Measurements from ENCODE around the gene CFAP73.
"Not testable (repeated sequence)": the region's sequence is repeated elsewhere in the genome, so short reads cannot be mapped to it uniquely, and the experiment has no call there.

Gene CFAP73

DNA sequence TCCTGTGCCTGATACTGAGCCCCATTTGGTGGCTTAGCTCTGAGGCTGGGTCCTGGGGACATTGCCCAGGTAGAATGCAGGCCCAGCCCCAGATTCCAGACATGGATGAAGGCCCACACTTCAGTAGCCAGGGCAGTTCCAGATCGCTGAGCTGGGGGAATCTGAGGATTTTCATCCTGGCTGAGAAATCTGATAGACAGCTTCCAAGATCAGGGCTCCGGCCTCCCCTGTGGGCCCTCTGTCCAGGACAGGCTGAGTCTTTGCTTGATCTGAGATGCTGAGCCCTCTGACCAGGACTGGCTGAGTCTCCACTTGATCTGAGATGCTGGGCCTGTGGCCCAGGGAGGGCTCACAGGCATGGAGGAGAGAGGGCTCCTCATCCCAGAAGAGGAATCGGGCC is 10.7 kb upstream of the CFAP73 start:
- CTCF ChIA-PET: interaction anchor here (1.8 to 3.0 kb wide), 2 partner anchors 14 to 34 kb away, joined by 4 to 21 read pairs; no protein-coding TSS in a partner anchor
- POLR2A ChIA-PET: no interaction called here
- TF ChIP-seq, protein P1, sequence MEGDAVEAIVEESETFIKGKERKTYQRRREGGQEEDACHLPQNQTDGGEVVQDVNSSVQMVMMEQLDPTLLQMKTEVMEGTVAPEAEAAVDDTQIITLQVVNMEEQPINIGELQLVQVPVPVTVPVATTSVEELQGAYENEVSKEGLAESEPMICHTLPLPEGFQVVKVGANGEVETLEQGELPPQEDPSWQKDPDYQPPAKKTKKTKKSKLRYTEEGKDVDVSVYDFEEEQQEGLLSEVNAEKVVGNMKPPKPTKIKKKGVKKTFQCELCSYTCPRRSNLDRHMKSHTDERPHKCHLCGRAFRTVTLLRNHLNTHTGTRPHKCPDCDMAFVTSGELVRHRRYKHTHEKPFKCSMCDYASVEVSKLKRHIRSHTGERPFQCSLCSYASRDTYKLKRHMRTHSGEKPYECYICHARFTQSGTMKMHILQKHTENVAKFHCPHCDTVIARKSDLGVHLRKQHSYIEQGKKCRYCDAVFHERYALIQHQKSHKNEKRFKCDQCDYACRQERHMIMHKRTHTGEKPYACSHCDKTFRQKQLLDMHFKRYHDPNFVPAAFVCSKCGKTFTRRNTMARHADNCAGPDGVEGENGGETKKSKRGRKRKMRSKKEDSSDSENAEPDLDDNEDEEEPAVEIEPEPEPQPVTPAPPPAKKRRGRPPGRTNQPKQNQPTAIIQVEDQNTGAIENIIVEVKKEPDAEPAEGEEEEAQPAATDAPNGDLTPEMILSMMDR (IDR thresholded peaks at IDR 0.05; ENCODE audit: control extremely low read depth, extremely low read depth, low read depth, missing control alignments): no peak

DNA sequence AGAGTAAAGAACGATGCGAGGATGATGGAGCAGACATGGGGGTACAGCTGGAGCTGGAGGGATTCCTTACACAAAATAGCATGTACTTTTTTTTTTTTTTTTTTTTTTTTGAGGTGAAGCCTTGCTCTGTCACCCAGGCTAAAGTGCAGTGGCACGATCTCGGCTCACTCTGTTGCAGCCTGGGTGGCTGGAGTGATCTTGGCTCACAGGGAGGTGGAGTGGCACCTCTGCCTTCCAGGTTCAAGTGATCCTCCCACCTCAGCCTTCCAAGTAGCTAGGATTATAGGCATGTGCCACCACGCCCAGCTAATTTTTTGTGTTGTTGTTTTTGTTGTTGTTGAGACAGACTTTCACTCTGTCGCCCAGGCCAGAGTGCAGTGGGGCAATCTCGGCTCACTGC is 8.8 kb upstream of the CFAP73 start:
- ChIA-PET CTCF (interaction anchor here (0.8 to 1.6 kb wide), 5 partner anchors 11 to 42 kb away, joined by 3 to 6 read pairs (median 3); no protein-coding TSS in a partner anchor), POLR2A (no interaction called here)
- DNase-seq (ENCODE audit: extremely low spot score): no peak
- TF ChIP-seq, protein P1 (IDR thresholded peaks at IDR 0.05; ENCODE audit: control extremely low read depth, extremely low read depth, low read depth, missing control alignments): no peak

More for the DNA sequence above, 10.7 kb upstream of the CFAP73 start:
- no peak for DNase-seq (ENCODE audit: extremely low spot score)

DNA sequence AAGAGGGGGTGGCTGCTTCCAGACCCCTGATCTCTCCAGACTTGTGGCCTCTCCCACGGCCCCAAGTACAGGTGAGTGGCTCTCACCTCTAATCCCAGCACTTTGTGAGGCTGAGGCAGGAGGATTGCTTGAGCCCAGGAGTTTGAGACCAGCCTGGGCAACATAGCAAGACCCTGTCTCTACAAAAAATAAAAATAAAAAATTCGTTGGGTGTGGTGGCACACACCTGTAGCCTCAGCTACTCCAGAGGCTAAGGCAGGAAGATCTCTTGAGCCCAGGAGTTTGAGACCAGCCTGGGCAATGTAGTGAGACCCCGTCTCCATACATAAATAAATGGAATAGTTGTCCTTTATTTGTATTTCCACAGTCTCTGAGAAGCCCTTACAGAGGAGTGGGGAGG is 7.8 kb upstream of the CFAP73 start:
- DNase-seq (ENCODE audit: extremely low spot score); POLR2A ChIA-PET: not testable (repeated sequence)
- CTCF ChIA-PET: interaction anchor here (2.0 to 2.1 kb wide), 2 partner anchors 11 to 93 kb away, joined by 7 to 8 read pairs; no protein-coding TSS in a partner anchor

DNA sequence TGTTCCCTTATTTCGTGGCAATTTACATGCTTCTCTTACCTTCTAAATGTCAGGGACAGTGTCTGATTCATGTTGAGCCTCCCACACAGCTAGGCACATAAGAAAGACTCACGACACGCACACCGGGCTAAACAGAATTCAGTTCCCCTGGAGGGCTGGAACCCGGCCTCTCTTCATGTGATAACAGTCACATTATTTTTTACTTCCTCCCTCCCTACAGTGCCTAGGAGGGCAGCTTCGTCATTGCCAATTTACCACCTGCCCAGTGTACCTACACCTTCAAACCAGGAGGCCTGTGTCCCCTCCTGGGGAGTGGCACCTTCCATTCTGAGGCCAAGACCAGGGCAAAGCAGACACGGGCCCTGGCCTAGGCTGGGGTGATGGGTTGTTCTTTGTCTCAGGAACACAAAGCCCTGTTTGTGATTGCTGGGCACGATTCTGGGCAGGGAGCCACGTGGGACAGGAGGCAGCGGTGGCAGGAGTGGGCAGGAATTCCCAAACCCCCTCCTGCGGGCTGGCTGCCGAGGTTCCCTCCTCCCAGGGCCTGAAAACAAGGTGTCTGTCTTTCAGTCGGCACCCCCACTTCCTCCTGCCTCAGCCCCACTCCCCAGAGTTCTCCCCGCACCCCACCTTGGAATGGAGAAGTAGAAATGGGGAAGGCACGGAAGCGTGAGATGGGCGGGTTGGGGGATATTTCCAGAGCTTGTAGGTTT is 7.2 kb upstream of the CFAP73 start:
- TF ChIP-seq, protein P1 (IDR thresholded peaks at IDR 0.05; ENCODE audit: control extremely low read depth, extremely low read depth, low read depth, missing control alignments): no peak
- peak; percentile 62 for DNase-seq (ENCODE audit: extremely low spot score)
- CTCF ChIA-PET: interaction anchor here (0.9 to 2.1 kb wide), 4 partner anchors 9 to 94 kb away, joined by 3 to 8 read pairs (median 5); no protein-coding TSS in a partner anchor
- POLR2A ChIA-PET: no interaction called here

DNA sequence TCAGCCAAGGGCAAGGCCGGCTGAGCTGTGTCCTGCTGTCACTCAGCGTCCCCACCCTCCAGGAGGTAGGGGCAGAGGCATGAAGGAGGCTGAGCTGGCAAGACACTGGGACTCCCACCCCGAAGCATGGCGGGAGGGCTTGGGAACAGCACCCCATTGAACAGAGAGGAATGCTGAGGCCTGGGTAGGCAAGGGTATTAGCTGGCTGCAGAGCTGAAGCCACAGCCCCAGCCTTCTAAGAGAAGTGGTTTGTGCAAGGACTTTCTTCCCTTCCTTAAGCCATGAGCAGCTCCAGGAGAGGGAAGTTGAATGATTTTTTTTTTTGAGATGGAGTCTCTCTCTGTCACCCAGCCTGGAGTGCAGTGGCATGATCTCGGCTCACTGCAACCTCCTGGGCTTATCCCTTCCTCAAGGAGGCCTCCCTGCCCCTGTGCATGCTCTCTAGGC is 6.6 kb upstream of the CFAP73 start:
- TF ChIP-seq, protein P1 (IDR thresholded peaks at IDR 0.05; ENCODE audit: control extremely low read depth, extremely low read depth, low read depth, missing control alignments): no peak
- DNase-seq (ENCODE audit: extremely low spot score): no peak
- ChIA-PET CTCF (interaction anchor here (0.7 to 2.1 kb wide), 5 partner anchors 9 to 94 kb away, joined by 3 to 8 read pairs (median 3); no protein-coding TSS in a partner anchor), POLR2A (no interaction called here)

DNA sequence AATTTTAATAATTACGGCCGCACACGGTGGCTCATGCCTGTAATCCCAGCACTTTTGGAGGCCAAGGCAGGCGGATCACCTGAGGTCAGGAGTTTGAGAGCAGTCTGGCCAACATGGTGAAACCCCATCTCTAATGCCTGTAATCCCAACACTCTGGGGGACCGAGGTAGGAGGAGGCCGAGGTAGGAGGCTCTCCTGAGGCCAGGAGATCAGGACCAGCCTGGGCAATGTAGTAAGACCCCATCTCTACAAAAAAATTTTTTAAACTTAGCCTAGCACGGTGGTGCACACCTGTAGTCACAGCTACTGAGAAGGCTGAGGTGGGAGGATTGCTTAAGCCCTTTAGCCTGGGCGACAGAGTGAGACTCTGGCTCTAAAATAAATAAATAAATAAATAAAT is 5.6 kb upstream of the CFAP73 start:
- TF ChIP-seq, protein P1 (IDR thresholded peaks at IDR 0.05; ENCODE audit: control extremely low read depth, extremely low read depth, low read depth, missing control alignments): no peak
- POLR2A ChIA-PET: no interaction called here
- CTCF ChIA-PET: no interaction called here
- no peak for DNase-seq (ENCODE audit: extremely low spot score)

DNA sequence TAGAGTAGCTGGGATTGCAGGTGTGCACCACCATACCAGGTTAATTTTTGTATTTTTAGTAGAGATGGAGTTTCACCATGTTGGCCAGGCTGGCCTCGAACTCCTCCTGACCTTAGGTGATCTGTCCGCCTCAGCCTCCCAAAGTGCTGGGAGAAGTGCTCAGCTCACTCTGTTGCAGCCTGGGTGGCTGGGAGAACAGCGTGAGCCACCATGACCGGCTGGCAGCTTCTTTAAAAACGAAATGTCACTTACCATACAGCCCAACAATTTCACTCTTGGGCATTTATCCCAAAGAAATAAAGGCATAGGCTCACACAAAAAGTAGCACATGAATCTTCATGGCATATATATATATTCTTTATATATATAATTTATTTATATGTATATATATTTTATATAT is 4.7 kb upstream of the CFAP73 start:
- POLR2A ChIA-PET: no interaction called here
- TF ChIP-seq, protein P1 (IDR thresholded peaks at IDR 0.05; ENCODE audit: control extremely low read depth, extremely low read depth, low read depth, missing control alignments): no peak
- CTCF ChIA-PET: interaction anchor here (0.9 to 3.0 kb wide), 4 partner anchors 9 to 29 kb away, joined by 3 to 8 read pairs (median 6); partner anchors contain the start of gene RASAL1
- DNase-seq (ENCODE audit: extremely low spot score): no peak

Data from GM10248 (cell line).